Measurements from ENCODE around the gene DLL4.

Gene DLL4

DNA sequence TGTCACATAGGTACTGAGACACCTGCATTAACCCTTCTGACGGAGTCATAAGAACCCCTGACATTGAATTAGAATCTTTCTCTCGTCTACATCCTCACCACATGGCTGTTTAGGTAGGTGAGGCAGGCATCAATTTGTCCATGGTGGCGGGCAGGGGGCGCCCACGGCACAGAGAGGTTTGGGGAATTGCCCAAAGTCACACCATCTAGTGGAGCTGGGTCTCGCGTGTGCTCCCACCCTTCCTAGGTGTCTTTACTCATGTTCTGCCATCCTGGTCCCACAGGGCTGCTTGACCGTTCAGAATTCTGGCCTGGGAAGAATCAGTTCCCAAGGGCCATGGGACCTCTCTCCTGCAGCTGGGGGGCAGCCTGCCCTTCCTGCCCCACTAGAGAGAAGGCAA, 14.7 kb upstream of the DLL4 start:
- no peak overlapping the region for H3K4me3 ChIP-seq (ENCODE audit: low read length)

GRCh38 chr15:40915116-40915661, 14.0 kb upstream of the DLL4 start:
- no peak overlapping the region for H3K4me3 ChIP-seq (ENCODE audit: low read length)
- no peaks in the 10 kb centered on the region for H3K79me2 ChIP-seq (ENCODE audit: control insufficient read depth, low read length)
- no peaks in the 10 kb centered on the region for H3F3A ChIP-seq (ENCODE audit: control insufficient read depth, insufficient read depth)
- no peaks in the 10 kb centered on the region for H4K20me1 ChIP-seq (ENCODE audit: control insufficient read depth, insufficient read depth, low read depth, low read length)
- no peaks in the 10 kb centered on the region for H3K4me1 ChIP-seq (ENCODE audit: control insufficient read depth, low read length)
- no peaks in the 10 kb centered on the region for H3K9me2 ChIP-seq (replicated peaks; ENCODE audit: control insufficient read depth, low read length)
- H3K27ac ChIP-seq (ENCODE audit: low read depth, low read length): no peak overlapping the region
- TF ChIP-seq EZH2phosphoT487 (IDR thresholded peaks at IDR 0.05; ENCODE audit: borderline replicate concordance, low read length): no peak
- TF ChIP-seq, protein P1, sequence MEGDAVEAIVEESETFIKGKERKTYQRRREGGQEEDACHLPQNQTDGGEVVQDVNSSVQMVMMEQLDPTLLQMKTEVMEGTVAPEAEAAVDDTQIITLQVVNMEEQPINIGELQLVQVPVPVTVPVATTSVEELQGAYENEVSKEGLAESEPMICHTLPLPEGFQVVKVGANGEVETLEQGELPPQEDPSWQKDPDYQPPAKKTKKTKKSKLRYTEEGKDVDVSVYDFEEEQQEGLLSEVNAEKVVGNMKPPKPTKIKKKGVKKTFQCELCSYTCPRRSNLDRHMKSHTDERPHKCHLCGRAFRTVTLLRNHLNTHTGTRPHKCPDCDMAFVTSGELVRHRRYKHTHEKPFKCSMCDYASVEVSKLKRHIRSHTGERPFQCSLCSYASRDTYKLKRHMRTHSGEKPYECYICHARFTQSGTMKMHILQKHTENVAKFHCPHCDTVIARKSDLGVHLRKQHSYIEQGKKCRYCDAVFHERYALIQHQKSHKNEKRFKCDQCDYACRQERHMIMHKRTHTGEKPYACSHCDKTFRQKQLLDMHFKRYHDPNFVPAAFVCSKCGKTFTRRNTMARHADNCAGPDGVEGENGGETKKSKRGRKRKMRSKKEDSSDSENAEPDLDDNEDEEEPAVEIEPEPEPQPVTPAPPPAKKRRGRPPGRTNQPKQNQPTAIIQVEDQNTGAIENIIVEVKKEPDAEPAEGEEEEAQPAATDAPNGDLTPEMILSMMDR (IDR thresholded peaks at IDR 0.05; ENCODE audit: low read depth, low read length, poor library complexity, severe bottlenecking): no peak
- H3K27me3 ChIP-seq (ENCODE audit: control insufficient read depth, low read length): peaks cover 5% of the 10 kb centered on the region; the same call in 1 of the 2 replicates
- H3K36me3 ChIP-seq (ENCODE audit: control insufficient read depth, low read length): no peaks in the 10 kb centered on the region
- no peak overlapping the region for H3K4me2 ChIP-seq (ENCODE audit: low read length)
- H3K9me3 ChIP-seq (ENCODE audit: control insufficient read depth, insufficient read depth, low read length): no peaks in the 10 kb centered on the region

More for the DNA sequence above, 14.7 kb upstream of the DLL4 start:
- H3F3A ChIP-seq (ENCODE audit: control insufficient read depth, insufficient read depth): no peaks in the 10 kb centered on the region
- no peaks in the 10 kb centered on the region for H3K79me2 ChIP-seq (ENCODE audit: control insufficient read depth, low read length)
- peaks cover 5% of the 10 kb centered on the region; the same call in 1 of the 2 replicates for H3K27me3 ChIP-seq (ENCODE audit: control insufficient read depth, low read length)
- no peaks in the 10 kb centered on the region for H3K9me3 ChIP-seq (ENCODE audit: control insufficient read depth, insufficient read depth, low read length)
- H4K20me1 ChIP-seq (ENCODE audit: control insufficient read depth, insufficient read depth, low read depth, low read length): no peaks in the 10 kb centered on the region
- no peak overlapping the region for H3K4me2 ChIP-seq (ENCODE audit: low read length)
- TF ChIP-seq EZH2phosphoT487 (IDR thresholded peaks at IDR 0.05; ENCODE audit: borderline replicate concordance, low read length): no peak
- TF ChIP-seq, protein P1 (IDR thresholded peaks at IDR 0.05; ENCODE audit: low read depth, low read length, poor library complexity, severe bottlenecking): peak; percentile 50
- H3K9me2 ChIP-seq (replicated peaks; ENCODE audit: control insufficient read depth, low read length): no peaks in the 10 kb centered on the region
- H3K27ac ChIP-seq (ENCODE audit: low read depth, low read length): no peak overlapping the region
- H3K4me1 ChIP-seq (ENCODE audit: control insufficient read depth, low read length): no peaks in the 10 kb centered on the region
- H3K36me3 ChIP-seq (ENCODE audit: control insufficient read depth, low read length): no peaks in the 10 kb centered on the region

- Histone ChIP-seq H3K9me2 (replicated peaks; ENCODE audit: control insufficient read depth, low read length) (no peaks in the 10 kb centered on the region), H3K27ac (ENCODE audit: low read depth, low read length) (no peak overlapping the region), H3K4me1 (ENCODE audit: control insufficient read depth, low read length) (no peaks in the 10 kb centered on the region), H3K9me3 (ENCODE audit: control insufficient read depth, insufficient read depth, low read length) (no peaks in the 10 kb centered on the region), H3K4me2 (ENCODE audit: low read length) (no peak overlapping the region), H3K4me3 (ENCODE audit: low read length) (no peak overlapping the region), H3K79me2 (ENCODE audit: control insufficient read depth, low read length) (no peaks in the 10 kb centered on the region), H3F3A (ENCODE audit: control insufficient read depth, insufficient read depth) (no peaks in the 10 kb centered on the region), H3K36me3 (ENCODE audit: control insufficient read depth, low read length) (no peaks in the 10 kb centered on the region), H3K27me3 (ENCODE audit: control insufficient read depth, low read length) (peaks cover 5% of the 10 kb centered on the region; the same call in 1 of the 2 replicates), H4K20me1 (ENCODE audit: control insufficient read depth, insufficient read depth, low read depth, low read length) (no peaks in the 10 kb centered on the region)
- TF ChIP-seq EZH2phosphoT487 (IDR thresholded peaks at IDR 0.05; ENCODE audit: borderline replicate concordance, low read length): no peak
- TF ChIP-seq, protein P1 (IDR thresholded peaks at IDR 0.05; ENCODE audit: low read depth, low read length, poor library complexity, severe bottlenecking): no peak
Measured at GRCh38 chr15:40915679-40916078, 13.5 kb upstream of the DLL4 start.
